DOHH2 (cell line): Measurements from ENCODE around the gene MRPL27.

ENCODE experiments used
- H3F3A ChIP-seq: fragments of 200-600 bp; sonication (generic), shearing (Covaris generic); 2 replicates; pipeline ENCODE4 v1.6.0; 2016; ENCODE audit warnings: antibody characterized with exemption, mild to moderate bottlenecking; ENCODE audit not compliant: control insufficient read depth, insufficient read depth
- H3K27ac ChIP-seq: fragments of 200-600 bp; sonication (generic); 2 replicates; pipeline ENCODE4 v1.5.1; 2014; ENCODE audit warnings: low read depth, mild to moderate bottlenecking, low read length, moderate library complexity
- H3K27me3 ChIP-seq: fragments of 200-600 bp; sonication (generic); 2 replicates; pipeline ENCODE4 v1.6.1; 2014; ENCODE audit warnings: mild to moderate bottlenecking, low read length, mixed read lengths; ENCODE audit not compliant: control insufficient read depth
- H3K36me3 ChIP-seq: fragments of 200-600 bp; sonication (generic); 2 replicates; pipeline ENCODE4 v1.6.1; 2014; ENCODE audit warnings: mild to moderate bottlenecking, low read length, moderate library complexity, mixed read lengths; ENCODE audit not compliant: control insufficient read depth
- H3K4me1 ChIP-seq: fragments of 200-600 bp; sonication (generic); 2 replicates; pipeline ENCODE4 v1.6.1; 2014; ENCODE audit warnings: mild to moderate bottlenecking, low read length, mixed read lengths; ENCODE audit not compliant: control insufficient read depth
- H3K4me2 ChIP-seq: fragments of 200-600 bp; sonication (generic); 2 replicates; pipeline ENCODE4 v1.6.0; 2014; ENCODE audit warnings: mild to moderate bottlenecking, low read length, moderate library complexity
- H3K4me3 ChIP-seq: fragments of 200-600 bp; sonication (generic); 2 replicates; pipeline ENCODE4 v1.5.1; 2014; ENCODE audit warnings: mild to moderate bottlenecking, low read length, mixed read lengths
- H3K79me2 ChIP-seq: fragments of 200-600 bp; sonication (generic); 2 replicates; pipeline ENCODE4 v1.6.1; 2014; ENCODE audit warnings: mild to moderate bottlenecking, low read length, mixed read lengths; ENCODE audit not compliant: control insufficient read depth
- H3K9me2 ChIP-seq: fragments of 200-600 bp; sonication (generic); replicated peaks from 2 replicates; pipeline ENCODE4 v1.6.1; 2014; ENCODE audit warnings: mild to moderate bottlenecking, low read length, mixed read lengths; ENCODE audit not compliant: control insufficient read depth
- H3K9me3 ChIP-seq: fragments of 200-600 bp; sonication (generic); 2 replicates; pipeline ENCODE4 v1.6.1; 2014; ENCODE audit warnings: antibody characterized with exemption, low read length, mixed read lengths; ENCODE audit not compliant: control insufficient read depth, insufficient read depth
- H4K20me1 ChIP-seq: fragments of 200-600 bp; sonication (generic); 2 replicates; pipeline ENCODE4 v1.6.0; 2014; ENCODE audit warnings: low read depth, mild to moderate bottlenecking, antibody characterized with exemption, low read length, moderate library complexity; ENCODE audit not compliant: control insufficient read depth, insufficient read depth
- CTCF ChIP-seq: fragments of 200-600 bp; sonication (generic); IDR thresholded peaks from one replicate; pipeline ENCODE4 v1.5.1; 2014; ENCODE audit warnings: antibody characterized with exemption, mild to moderate bottlenecking, low read depth, low read length; ENCODE audit not compliant: poor library complexity, severe bottlenecking
- EZH2phosphoT487 ChIP-seq: fragments of 200-600 bp; sonication (generic); IDR thresholded peaks from 2 replicates; pipeline ENCODE4 v1.6.1; 2017; ENCODE audit warnings: borderline replicate concordance, mild to moderate bottlenecking, antibody characterized with exemption, low read length, moderate library complexity, mixed read lengths

The MRPL27 gene

GRCh38 chr17:50352072-50352692 lies 20.8 kb downstream of the MRPL27 start:
- H3K36me3 ChIP-seq, result peaks cover 36% of the 10 kb centered on the region
- H3K9me3 ChIP-seq, result no peaks in the 10 kb centered on the region
- H4K20me1 ChIP-seq, result 0 out of 2 replicates have a peak, but pooled peaks cover 10% of the 10 kb centered on the region
- no peak for TF ChIP-seq CTCF
- no peak for TF ChIP-seq EZH2phosphoT487
- H3K4me3 ChIP-seq, result no peak overlapping the region
- H3K4me1 ChIP-seq, result peaks cover 5% of the 10 kb centered on the region
- H3K79me2 ChIP-seq, result peaks cover 25% of the 10 kb centered on the region
- H3K27ac ChIP-seq, result no peak overlapping the region
- no peaks in the 10 kb centered on the region for H3K27me3 ChIP-seq
- no peak overlapping the region for H3K4me2 ChIP-seq
- H3F3A ChIP-seq, result no peaks in the 10 kb centered on the region
- H3K9me2 ChIP-seq, result no peaks in the 10 kb centered on the region

GRCh38 chr17:50350733-50351132 lies 22.3 kb downstream of the MRPL27 start:
- H4K20me1 ChIP-seq, result 0 out of 2 replicates have a peak, but pooled peaks cover 12% of the 10 kb centered on the region
- H3K9me2 ChIP-seq, result no peaks in the 10 kb centered on the region
- H3K4me1 ChIP-seq, result peaks cover 9% of the 10 kb centered on the region
- TF ChIP-seq EZH2phosphoT487, result no peak
- TF ChIP-seq CTCF, result no peak
- H3K27ac ChIP-seq, result no peak overlapping the region
- no peak overlapping the region for H3K4me3 ChIP-seq
- H3F3A ChIP-seq, result no peaks in the 10 kb centered on the region
- H3K9me3 ChIP-seq, result no peaks in the 10 kb centered on the region
- no peak overlapping the region for H3K4me2 ChIP-seq
- H3K79me2 ChIP-seq, result peaks cover 34% of the 10 kb centered on the region
- peaks cover 21% of the 10 kb centered on the region for H3K36me3 ChIP-seq
- H3K27me3 ChIP-seq, result no peaks in the 10 kb centered on the region

DNA sequence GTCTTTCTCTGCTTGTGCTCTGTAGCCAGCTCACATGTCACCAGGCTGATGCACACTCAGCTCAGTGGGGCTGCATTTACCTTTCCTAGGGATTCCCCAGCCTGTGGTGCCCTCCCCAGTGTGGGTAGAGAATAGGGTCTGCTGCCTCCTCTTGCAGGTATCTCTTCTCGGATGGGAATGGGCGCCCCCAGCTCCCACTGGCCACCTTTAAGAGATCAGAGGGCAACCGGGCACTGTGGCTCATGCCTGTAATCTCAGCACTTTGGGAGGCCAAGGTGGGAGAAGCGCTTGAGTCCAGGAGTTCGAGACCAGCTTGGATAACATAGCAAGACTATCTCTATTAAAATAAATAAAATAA lies 23.8 kb downstream of the MRPL27 start:
- no peaks in the 10 kb centered on the region for H3K27me3 ChIP-seq
- no peaks in the 10 kb centered on the region for H3F3A ChIP-seq
- no peaks in the 10 kb centered on the region for H3K9me2 ChIP-seq
- H3K4me2 ChIP-seq, result no peak overlapping the region
- H3K36me3 ChIP-seq, result peaks cover 7% of the 10 kb centered on the region
- peaks cover 17% of the 10 kb centered on the region for H3K4me1 ChIP-seq
- H4K20me1 ChIP-seq, result 0 out of 2 replicates have a peak, but pooled peaks cover 12% of the 10 kb centered on the region
- TF ChIP-seq CTCF (no peak), EZH2phosphoT487 (no peak)
- H3K9me3 ChIP-seq, result no peaks in the 10 kb centered on the region
- peaks cover 34% of the 10 kb centered on the region for H3K79me2 ChIP-seq
- H3K4me3 ChIP-seq, result no peak overlapping the region
- H3K27ac ChIP-seq, result no peak overlapping the region
